Activated CD4-positive, alpha-beta T cell treated with anti-CD3 and anti-CD28 coated beads for 36 hours (primary cell): ENCODE measurements around the gene SPINK2. TPM values are rescaled to one million over a fixed set of nuclear protein-coding genes. Genes with fewer than 3 reads are reported as not detected.

Experiments
- ATAC-seq: fragments of 200-7000 bp; cut with Tn5 transposase; one replicate; pipeline ENCODE4 v1.10.0; 2021; ENCODE audit warnings: mild to moderate bottlenecking, moderate library complexity
- CTCF ChIA-PET: fragments of 350-600 bp; sonication (Branson Sonifier 250); formaldehyde crosslinking; loops from one replicate; lab custom pipeline; 2021; ENCODE audit warnings: antibody characterized with exemption; lab: Charles Lee
- POLR2A ChIA-PET: fragments of 350-600 bp; sonication (Branson Sonifier 250); formaldehyde crosslinking; loops from one replicate; lab custom pipeline; 2021; ENCODE audit warnings: antibody characterized with exemption, inconsistent platforms; lab: Charles Lee
- DNase-seq: peaks from one replicate; pipeline ENCODE4 v3.0.0-alpha.2; 2020
- H3K27ac Mint-ChIP-seq: one replicate; pipeline ENCODE4 v1.8.0; 2021; ENCODE audit warnings: mixed read lengths
- H3K27me3 Mint-ChIP-seq: one replicate; pipeline ENCODE4 v1.8.0; 2021; ENCODE audit warnings: mixed read lengths
- H3K36me3 Mint-ChIP-seq: one replicate; pipeline ENCODE4 v1.8.0; 2021; ENCODE audit warnings: low read depth, mixed read lengths
- H3K4me1 Mint-ChIP-seq: one replicate; pipeline ENCODE4 v1.8.0; 2021; ENCODE audit warnings: mixed read lengths
- H3K4me3 Mint-ChIP-seq: one replicate; pipeline ENCODE4 v1.8.0; 2021; ENCODE audit warnings: mild to moderate bottlenecking, moderate library complexity, mixed read lengths
- H3K9me3 Mint-ChIP-seq: one replicate; pipeline ENCODE4 v1.8.0; 2021; ENCODE audit warnings: low read depth, mixed read lengths
- intact Hi-C, 2 experiments: fragments of 100-400 bp; cut with DNase I in 1 of 2; cut with micrococcal nuclease in 1 of 2; formaldehyde crosslinking; loops; one replicate each; pipeline versions ENCODE4 v1.14.2 to v1.15.1; 2022 to 2024; cut with DNase I, micrococcal nuclease
- total RNA-seq, 2 experiments: library from RNA; stranded (reverse); gene quantifications; one replicate each; pipeline ENCODE4 v1.2.3, GENCODE V29; 2021

SPINK2 gene
- total RNA-seq, 2 experiments from 2014 or later, result 1.3 to 1.9 TPM

GRCh38 chr4:56843421-56843899 is 22.0 kb upstream of the SPINK2 start:
- H3K4me3 Mint-ChIP-seq, result no peak overlapping the region

GRCh38 chr4:56840559-56840958 is 19.1 kb upstream of the SPINK2 start:
- ChIA-PET CTCF (interaction anchor here (0.6 to 1.8 kb wide), 5 partner anchors 11 to 222 kb away, joined by 3 to 5 read pairs (median 4); no protein-coding TSS in a partner anchor), POLR2A (no interaction called here)
- no peak overlapping the region for H3K27ac Mint-ChIP-seq
- intact Hi-C loops, result no loop called here
- DNase-seq (no peak), ATAC-seq (no peak)
- peaks cover 6% of the 10 kb centered on the region for H3K4me1 Mint-ChIP-seq
- H3K4me3 Mint-ChIP-seq, result no peak overlapping the region
- no peaks in the 10 kb centered on the region for H3K36me3 Mint-ChIP-seq
- no peaks in the 10 kb centered on the region for H3K9me3 Mint-ChIP-seq
- no peaks in the 10 kb centered on the region for H3K27me3 Mint-ChIP-seq

More at GRCh38 chr4:56843421-56843899, 22.0 kb upstream of the SPINK2 start:
- Mint-ChIP-seq H3K4me1 (no peaks in the 10 kb centered on the region), H3K9me3 (no peaks in the 10 kb centered on the region), H3K27me3 (no peaks in the 10 kb centered on the region), H3K27ac (no peak overlapping the region), H3K36me3 (no peaks in the 10 kb centered on the region)
- CTCF ChIA-PET, result no interaction called here
- POLR2A ChIA-PET, result no interaction called here
- DNase-seq, result no peak
- ATAC-seq, result no peak
- intact Hi-C loops, result no loop called here

GRCh38 chr4:56828784-56829535 is 7.5 kb upstream of the SPINK2 start:
- no peaks in the 10 kb centered on the region for H3K27me3 Mint-ChIP-seq
- H3K27ac Mint-ChIP-seq, result no peak overlapping the region
- no peak for DNase-seq
- H3K4me3 Mint-ChIP-seq, result no peak overlapping the region
- peaks cover 18% of the 10 kb centered on the region for H3K4me1 Mint-ChIP-seq
- ChIA-PET POLR2A (no interaction called here), CTCF (interaction anchor here (0.6 to 1.4 kb wide), 6 partner anchors 9 to 179 kb away, joined by 3 to 6 read pairs (median 4); no protein-coding TSS in a partner anchor)
- intact Hi-C loops, result no loop called here
- no peaks in the 10 kb centered on the region for H3K36me3 Mint-ChIP-seq
- peak; percentile 24 for ATAC-seq
- H3K9me3 Mint-ChIP-seq, result no peaks in the 10 kb centered on the region

- H3K27ac Mint-ChIP-seq, result no peak overlapping the region
- H3K27me3 Mint-ChIP-seq, result peaks cover 11% of the 10 kb centered on the region
- no peak overlapping the region for H3K4me3 Mint-ChIP-seq
- H3K9me3 Mint-ChIP-seq, result no peaks in the 10 kb centered on the region
- CTCF ChIA-PET, result interaction anchor here (0.8 to 1.7 kb wide), 2 partner anchors 12 to 400 kb away, joined by 4 to 5 read pairs; no protein-coding TSS in a partner anchor
- DNase-seq (no peak), ATAC-seq (no peak)
- H3K4me1 Mint-ChIP-seq, result peaks cover 20% of the 10 kb centered on the region
- intact Hi-C loops, result no loop called here
- POLR2A ChIA-PET, result no interaction called here
- no peaks in the 10 kb centered on the region for H3K36me3 Mint-ChIP-seq
These were observed 2.6 kb upstream of the SPINK2 start for GRCh38 chr4:56823933-56824600.

GRCh38 chr4:56818797-56819196 is 2.7 kb downstream of the SPINK2 start:
- Mint-ChIP-seq H3K36me3 (no peaks in the 10 kb centered on the region), H3K4me1 (peaks cover 34% of the 10 kb centered on the region), H3K4me3 (no peak overlapping the region), H3K27ac (no peak overlapping the region), H3K9me3 (no peaks in the 10 kb centered on the region), H3K27me3 (peaks cover 11% of the 10 kb centered on the region)
- POLR2A ChIA-PET, result no interaction called here
- CTCF ChIA-PET, result interaction anchor here (1.0 kb wide), 1 partner anchor 14 kb away, joined by 4 read pairs; no protein-coding TSS in a partner anchor
- no peak for DNase-seq
- ATAC-seq, result no peak
- intact Hi-C loops, result loop anchor here (1.0 to 5.0 kb wide), 3 partner anchors 14 to 159 kb away; partner anchors contain the start of genes HOPX (in 1 of the 2), NOA1 (in 1 of the 2) and POLR2B (in 1 of the 2)

- Mint-ChIP-seq H3K9me3 (no peaks in the 10 kb centered on the region), H3K4me3 (peak overlapping the region; percentile 22), H3K36me3 (no peaks in the 10 kb centered on the region), H3K27me3 (peaks cover 8% of the 10 kb centered on the region), H3K4me1 (peaks cover 34% of the 10 kb centered on the region), H3K27ac (peak overlapping the region; percentile 58)
- ChIA-PET CTCF (interaction anchor here (1.0 kb wide), 1 partner anchor 18 kb away, joined by 4 read pairs; no protein-coding TSS in a partner anchor), POLR2A (no interaction called here)
- DNase-seq (peak; percentile 65), ATAC-seq (peak; percentile 76)
- intact Hi-C loops, result loop anchor here (1.0 to 5.0 kb wide), 3 partner anchors 14 to 159 kb away; partner anchors contain the start of genes HOPX (in 1 of the 2), NOA1 (in 1 of the 2) and POLR2B (in 1 of the 2)
These were observed 3.5 kb downstream of the SPINK2 start for GRCh38 chr4:56817840-56818491.

- H3K36me3 Mint-ChIP-seq, result no peaks in the 10 kb centered on the region
- H3K4me3 Mint-ChIP-seq, result no peak overlapping the region
- no peak overlapping the region for H3K27ac Mint-ChIP-seq
- H3K27me3 Mint-ChIP-seq, result no peaks in the 10 kb centered on the region
- DNase-seq (no peak), ATAC-seq (no peak)
- H3K9me3 Mint-ChIP-seq, result no peaks in the 10 kb centered on the region
- CTCF ChIA-PET, result no interaction called here
- peaks cover 23% of the 10 kb centered on the region for H3K4me1 Mint-ChIP-seq
- POLR2A ChIA-PET, result no interaction called here
- intact Hi-C loops, result loop anchor here in 1 of 2 experiments (10.0 kb wide), 1 partner anchor 382 kb away; no protein-coding TSS in a partner anchor
These were observed 14.8 kb downstream of the SPINK2 start for GRCh38 chr4:56806666-56807065.

- DNase-seq, result no peak
- ATAC-seq, result peak; percentile 49
- intact Hi-C loops, result loop anchor here (1.0 to 10.0 kb wide), 8 partner anchors 14 to 380 kb away; partner anchors contain the start of gene HOPX (in 1 of the 2)
- ChIA-PET POLR2A (interaction anchor here (0.6 to 0.7 kb wide), 2 partner anchors 52 to 136 kb away, joined by 3 to 5 read pairs; no protein-coding TSS in a partner anchor), CTCF (interaction anchor here (1.1 to 2.8 kb wide), 5 partner anchors 15 to 339 kb away, joined by 3 to 11 read pairs (median 4); no protein-coding TSS in a partner anchor)
- Mint-ChIP-seq H3K27me3 (no peaks in the 10 kb centered on the region), H3K36me3 (no peaks in the 10 kb centered on the region), H3K27ac (peak overlapping the region; percentile 52), H3K4me1 (peaks cover 33% of the 10 kb centered on the region), H3K9me3 (no peaks in the 10 kb centered on the region), H3K4me3 (no peak overlapping the region)
These were observed 16.9 kb downstream of the SPINK2 start for GRCh38 chr4:56804551-56804950.

GRCh38 chr4:56803471-56803870 is 18.0 kb downstream of the SPINK2 start:
- H3K4me1 Mint-ChIP-seq, result peaks cover 37% of the 10 kb centered on the region
- POLR2A ChIA-PET, result no interaction called here
- DNase-seq (peak; percentile 21), ATAC-seq (no peak)
- H3K27me3 Mint-ChIP-seq, result no peaks in the 10 kb centered on the region
- no peak overlapping the region for H3K4me3 Mint-ChIP-seq
- CTCF ChIA-PET, result interaction anchor here (0.5 to 2.8 kb wide), 8 partner anchors 33 to 374 kb away, joined by 3 to 11 read pairs (median 4); no protein-coding TSS in a partner anchor
- H3K36me3 Mint-ChIP-seq, result no peaks in the 10 kb centered on the region
- no peak overlapping the region for H3K27ac Mint-ChIP-seq
- H3K9me3 Mint-ChIP-seq, result no peaks in the 10 kb centered on the region
- intact Hi-C loops, result loop anchor here in 1 of 2 experiments (5.0 to 10.0 kb wide), 4 partner anchors 81 to 379 kb away; partner anchors contain the start of gene HOPX

- POLR2A ChIA-PET, result no interaction called here
These were observed 21.4 kb downstream of the SPINK2 start for GRCh38 chr4:56799824-56800756.

More at GRCh38 chr4:56799824-56800756, 21.4 kb downstream of the SPINK2 start:
- H3K4me1 Mint-ChIP-seq, result peaks cover 33% of the 10 kb centered on the region
- ATAC-seq, result peak; percentile 95
- H3K9me3 Mint-ChIP-seq, result no peaks in the 10 kb centered on the region
- no peaks in the 10 kb centered on the region for H3K36me3 Mint-ChIP-seq
- intact Hi-C loops, result loop anchor here (1.0 to 10.0 kb wide), 17 partner anchors 36 to 375 kb away; partner anchors contain the start of genes HOPX (in 2 of the 2) and SRP72 (in 1 of the 2)
- H3K4me3 Mint-ChIP-seq, result peak overlapping the region; percentile 85
- H3K27ac Mint-ChIP-seq, result peak overlapping the region; percentile 85
- peak; percentile 93 for DNase-seq
- no peaks in the 10 kb centered on the region for H3K27me3 Mint-ChIP-seq
- CTCF ChIA-PET, result interaction anchor here (0.6 to 4.2 kb wide), 31 partner anchors 8 to 377 kb away, joined by 3 to 22 read pairs (median 4); partner anchors contain the start of gene HOPX
